ENCODE measurements around the gene GATAD2B.

GATAD2B gene

DNA sequence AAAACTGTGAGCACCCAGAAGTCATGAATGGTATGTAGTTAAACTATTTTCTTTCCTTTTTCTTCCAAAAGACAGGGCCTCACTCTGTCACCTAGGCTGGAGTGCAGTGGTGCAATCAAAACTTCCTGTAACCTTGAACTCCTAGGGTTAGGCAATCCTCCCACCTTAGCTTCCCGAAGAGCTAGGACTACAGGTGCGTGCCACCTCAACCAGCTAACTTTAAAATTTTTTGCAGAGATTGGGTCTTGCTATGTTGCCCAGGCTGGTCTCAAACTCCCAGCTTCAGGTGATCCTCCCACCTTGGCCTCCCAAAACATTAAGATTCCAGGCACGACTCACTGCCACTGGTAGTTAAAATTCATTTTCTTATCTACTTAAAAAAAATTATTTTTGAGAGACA is 62.5 kb downstream of the GATAD2B start:
- ChIA-PET POLR2A (no interaction called here), CTCF (interaction anchor here (1.0 kb wide), 1 partner anchor 23 kb away, joined by 3 read pairs; no protein-coding TSS in a partner anchor)
- TF ChIP-seq, protein P1, sequence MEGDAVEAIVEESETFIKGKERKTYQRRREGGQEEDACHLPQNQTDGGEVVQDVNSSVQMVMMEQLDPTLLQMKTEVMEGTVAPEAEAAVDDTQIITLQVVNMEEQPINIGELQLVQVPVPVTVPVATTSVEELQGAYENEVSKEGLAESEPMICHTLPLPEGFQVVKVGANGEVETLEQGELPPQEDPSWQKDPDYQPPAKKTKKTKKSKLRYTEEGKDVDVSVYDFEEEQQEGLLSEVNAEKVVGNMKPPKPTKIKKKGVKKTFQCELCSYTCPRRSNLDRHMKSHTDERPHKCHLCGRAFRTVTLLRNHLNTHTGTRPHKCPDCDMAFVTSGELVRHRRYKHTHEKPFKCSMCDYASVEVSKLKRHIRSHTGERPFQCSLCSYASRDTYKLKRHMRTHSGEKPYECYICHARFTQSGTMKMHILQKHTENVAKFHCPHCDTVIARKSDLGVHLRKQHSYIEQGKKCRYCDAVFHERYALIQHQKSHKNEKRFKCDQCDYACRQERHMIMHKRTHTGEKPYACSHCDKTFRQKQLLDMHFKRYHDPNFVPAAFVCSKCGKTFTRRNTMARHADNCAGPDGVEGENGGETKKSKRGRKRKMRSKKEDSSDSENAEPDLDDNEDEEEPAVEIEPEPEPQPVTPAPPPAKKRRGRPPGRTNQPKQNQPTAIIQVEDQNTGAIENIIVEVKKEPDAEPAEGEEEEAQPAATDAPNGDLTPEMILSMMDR (IDR thresholded peaks at IDR 0.05; ENCODE audit: control extremely low read depth, extremely low read depth, low read depth, missing control alignments), result no peak
- no peak for DNase-seq (ENCODE audit: extremely low spot score)

DNA sequence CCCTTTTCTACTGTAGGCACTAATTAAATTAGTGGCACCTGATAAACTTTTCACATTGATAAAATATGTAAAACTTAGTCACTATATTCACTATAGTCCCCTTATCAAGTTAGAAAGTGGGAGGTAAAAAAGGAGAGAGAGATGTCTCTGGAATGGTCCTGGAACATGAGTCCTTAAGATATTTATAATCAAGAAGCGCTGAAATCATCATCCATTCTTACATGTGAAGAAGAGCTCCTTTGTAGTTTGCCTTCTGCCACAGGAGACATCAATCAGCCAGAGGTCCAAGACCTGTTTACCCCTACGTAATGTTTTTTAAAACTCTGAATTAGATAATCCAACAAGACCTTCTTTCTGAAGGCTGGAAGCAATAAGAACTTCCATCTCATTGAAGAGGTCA is 65.3 kb downstream of the GATAD2B start:
- no peak for DNase-seq (ENCODE audit: extremely low spot score)
- ChIA-PET POLR2A (no interaction called here), CTCF (no interaction called here)
- TF ChIP-seq, protein P1 (IDR thresholded peaks at IDR 0.05; ENCODE audit: control extremely low read depth, extremely low read depth, low read depth, missing control alignments), result no peak

DNA sequence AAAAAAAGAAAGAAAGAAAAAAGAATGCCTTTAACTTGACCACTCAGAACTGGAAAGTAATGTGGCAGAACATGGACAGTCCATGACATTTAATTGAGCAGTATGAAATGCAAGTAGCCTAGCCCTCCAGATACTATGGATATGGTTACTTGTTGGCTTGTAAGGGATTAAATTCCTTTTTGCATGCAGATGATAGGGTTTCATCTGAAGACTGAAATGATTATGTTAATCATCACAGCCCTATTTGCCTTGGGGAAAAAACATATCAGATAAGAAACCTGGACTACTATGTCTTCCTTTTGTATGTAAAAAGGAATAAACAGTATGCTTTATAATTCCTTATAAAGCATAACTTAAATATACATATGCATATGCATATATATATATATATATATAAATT is 66.0 kb downstream of the GATAD2B start:
- CTCF ChIA-PET, result no interaction called here
- POLR2A ChIA-PET, result no interaction called here
- TF ChIP-seq, protein P1 (IDR thresholded peaks at IDR 0.05; ENCODE audit: control extremely low read depth, extremely low read depth, low read depth, missing control alignments), result no peak
- DNase-seq (ENCODE audit: extremely low spot score), result no peak

DNA sequence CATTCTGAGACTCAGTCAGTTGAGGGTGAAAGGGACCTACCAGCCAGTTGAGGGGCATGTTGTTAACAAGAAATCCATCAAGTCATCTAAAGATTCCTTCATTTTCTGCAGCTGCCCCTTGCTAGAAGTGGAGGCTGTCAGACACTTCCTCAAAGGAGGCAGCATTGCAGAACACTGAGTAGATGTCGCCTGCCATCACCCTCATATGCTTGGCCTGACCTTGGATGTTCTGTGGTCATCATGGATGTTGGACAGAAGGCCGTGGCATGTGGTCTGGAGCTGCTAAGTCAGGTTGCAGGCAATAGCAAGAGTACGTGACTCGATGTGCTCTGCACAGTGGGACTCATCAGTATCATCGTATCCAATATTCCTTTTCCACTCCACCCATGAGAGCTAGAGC is 70.6 kb downstream of the GATAD2B start:
- ChIA-PET CTCF (interaction anchor here (0.7 to 1.8 kb wide), 6 partner anchors 9 to 110 kb away, joined by 3 to 4 read pairs (median 4); no protein-coding TSS in a partner anchor), POLR2A (no interaction called here)
- DNase-seq (ENCODE audit: extremely low spot score), result no peak
- TF ChIP-seq, protein P1 (IDR thresholded peaks at IDR 0.05; ENCODE audit: control extremely low read depth, extremely low read depth, low read depth, missing control alignments), result no peak

DNA sequence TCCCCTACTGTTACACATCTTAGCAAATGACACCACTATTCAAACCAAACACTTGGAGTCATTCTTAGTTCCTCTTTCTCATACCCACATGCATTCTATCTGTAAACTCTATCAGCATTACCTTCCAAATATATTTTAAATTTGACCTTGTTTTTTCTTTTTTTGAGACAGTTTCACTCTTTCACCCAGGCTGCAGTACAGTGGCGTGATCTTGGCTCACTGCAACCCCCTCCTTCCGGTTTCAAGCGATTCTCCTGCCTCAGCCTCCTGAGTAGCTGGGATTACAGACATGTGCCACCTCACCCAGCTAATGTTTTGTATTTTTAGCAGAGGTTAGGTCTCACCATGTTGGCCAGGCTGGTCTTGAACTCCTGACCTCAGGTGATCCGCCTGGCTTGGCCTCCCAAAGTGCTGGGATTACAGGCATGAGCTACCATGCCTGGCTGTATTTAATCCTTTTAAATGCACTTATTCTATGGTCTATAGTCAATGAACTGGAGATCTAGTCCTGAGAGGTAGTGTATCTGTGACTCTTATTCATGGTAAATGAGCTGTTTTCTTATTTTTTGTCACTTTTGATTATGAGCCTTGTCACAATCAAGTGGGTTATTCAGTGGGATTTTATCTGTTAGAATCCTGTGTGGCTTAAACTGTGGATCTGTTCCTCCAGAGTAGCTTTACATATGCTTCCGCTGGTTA is 73.1 kb downstream of the GATAD2B start:
- CTCF ChIA-PET, result interaction anchor here (0.8 to 2.0 kb wide), 9 partner anchors 11 to 97 kb away, joined by 3 to 7 read pairs (median 3); partner anchors contain the start of gene DENND4B
- TF ChIP-seq, protein P1 (IDR thresholded peaks at IDR 0.05; ENCODE audit: control extremely low read depth, extremely low read depth, low read depth, missing control alignments), result no peak
- DNase-seq (ENCODE audit: extremely low spot score), result peak; percentile 61
- POLR2A ChIA-PET, result interaction anchor here (0.6 kb wide), 1 partner anchor 74 kb away, joined by 4 read pairs; no protein-coding TSS in a partner anchor

DNA sequence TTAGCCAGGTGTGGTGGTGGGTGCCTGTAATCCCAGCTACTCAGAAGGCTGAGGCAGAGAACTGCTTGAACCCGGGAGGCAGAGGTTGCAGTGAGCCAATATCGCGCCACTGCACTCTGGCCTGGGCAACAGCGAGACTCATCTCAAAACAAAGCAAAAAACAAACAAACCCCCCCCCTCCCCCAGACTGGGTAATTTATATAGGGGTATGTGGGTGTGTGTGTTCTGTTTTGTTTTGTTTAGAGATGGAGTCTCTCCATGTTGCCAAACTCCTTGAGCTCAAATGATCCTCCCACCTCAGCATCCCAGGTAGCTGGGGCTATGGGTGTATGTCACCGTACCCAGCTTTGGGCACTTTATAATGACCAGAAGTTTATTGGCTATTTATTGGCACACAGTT is 74.0 kb downstream of the GATAD2B start:
- POLR2A ChIA-PET, result no interaction called here
- TF ChIP-seq, protein P1 (IDR thresholded peaks at IDR 0.05; ENCODE audit: control extremely low read depth, extremely low read depth, low read depth, missing control alignments), result no peak
- DNase-seq (ENCODE audit: extremely low spot score), result no peak
- CTCF ChIA-PET, result interaction anchor here (2.0 kb wide), 1 partner anchor 15 kb away, joined by 5 read pairs; no protein-coding TSS in a partner anchor
